Neural cell (in vitro differentiated cells): ENCODE measurements around the gene RASSF8. TPM values are rescaled to one million over a fixed set of nuclear protein-coding genes. Genes with fewer than 3 reads are reported as not detected.

ENCODE experiments used
- H2AFZ ChIP-seq: fragments of 200-600, 300-800 bp; sonication (generic), shearing (Covaris generic); 2 replicates; pipeline ENCODE4 v1.6.0; 2014; ENCODE audit warnings: low read depth, mild to moderate bottlenecking, antibody characterized with exemption, low read length, moderate library complexity
- H3F3A ChIP-seq: fragments of 200-600 bp; shearing (Covaris generic); 2 replicates; pipeline ENCODE4 v1.6.1; 2016; ENCODE audit warnings: mild to moderate bottlenecking, moderate library complexity, mixed read lengths, antibody characterized with exemption, low read length; ENCODE audit not compliant: insufficient read depth, poor library complexity, severe bottlenecking
- H3K27ac ChIP-seq: fragments of 200-600, 300-800 bp; sonication (generic), shearing (Covaris generic); 2 replicates; pipeline ENCODE4 v1.5.1; 2014; ENCODE audit warnings: mild to moderate bottlenecking, low read length, moderate library complexity
- H3K27me3 ChIP-seq: fragments of 300-800, 200-600 bp; sonication (generic), shearing (Covaris generic); 2 replicates; pipeline ENCODE4 v1.6.0; 2014; ENCODE audit warnings: mild to moderate bottlenecking, low read depth, low read length, moderate library complexity; ENCODE audit not compliant: insufficient read depth
- H3K36me3 ChIP-seq: fragments of 300-800, 200-600 bp; sonication (generic), shearing (Covaris generic); 2 replicates; pipeline ENCODE4 v1.5.1; 2014; ENCODE audit warnings: mild to moderate bottlenecking, antibody characterized with exemption, low read length, moderate library complexity; ENCODE audit not compliant: insufficient read depth
- H3K4me2 ChIP-seq: fragments of 300-800, 200-600 bp; sonication (generic), shearing (Covaris generic); 2 replicates; pipeline ENCODE4 v1.6.0; 2014; ENCODE audit warnings: mild to moderate bottlenecking, low read length
- H3K4me3 ChIP-seq: fragments of 300-800, 200-600 bp; sonication (generic), shearing (Covaris generic); 2 replicates; pipeline ENCODE4 v1.5.1; 2014; ENCODE audit warnings: mild to moderate bottlenecking, low read length, moderate library complexity
- H3K79me2 ChIP-seq: fragments of 200-600 bp; shearing (Covaris generic); replicated peaks from 2 replicates; pipeline ENCODE4 v1.6.0; 2014; ENCODE audit warnings: mild to moderate bottlenecking, low read length, moderate library complexity; ENCODE audit not compliant: insufficient read depth
- H3K9ac ChIP-seq: fragments of 300-800, 200-600 bp; sonication (generic), shearing (Covaris generic); 2 replicates; pipeline ENCODE4 v1.6.1; 2016; ENCODE audit warnings: mild to moderate bottlenecking, low read length, mixed read lengths
- H3K9me2 ChIP-seq: fragments of 200-600 bp; shearing (Covaris generic); 2 replicates; pipeline ENCODE4 v1.6.1; 2016; ENCODE audit warnings: mild to moderate bottlenecking, low read length, mixed read lengths; ENCODE audit not compliant: insufficient read depth
- H3K9me3 ChIP-seq: fragments of 200-600, 300-800 bp; sonication (generic), shearing (Covaris generic); 2 replicates; pipeline ENCODE4 v1.6.1; 2016; ENCODE audit warnings: mild to moderate bottlenecking, mixed run types, low read length, moderate library complexity, mixed read lengths
- H4K20me1 ChIP-seq: fragments of 200-600 bp; shearing (Covaris generic); 2 replicates; pipeline ENCODE4 v1.6.1; 2016; ENCODE audit warnings: mild to moderate bottlenecking, mixed run types; ENCODE audit not compliant: insufficient read depth
- CTCF ChIP-seq: fragments of 450-650 bp; IDR thresholded peaks from 2 replicates; pipeline ENCODE4 v1.5.1; 2014; ENCODE audit warnings: antibody characterized with exemption, mild to moderate bottlenecking, moderate library complexity; ENCODE audit not compliant: poor library complexity, severe bottlenecking
- EP300 ChIP-seq: fragments of 450-650 bp; conservative IDR thresholded peaks from 2 replicates; pipeline ENCODE4 v1.6.1; 2014; ENCODE audit warnings: antibody characterized with exemption, mild to moderate bottlenecking, moderate library complexity; ENCODE audit not compliant: poor library complexity, severe bottlenecking
- EZH2 ChIP-seq: fragments of 200-600, 300-800 bp; shearing (Covaris generic), sonication (generic); IDR thresholded peaks from 2 replicates; pipeline ENCODE4 v1.6.1; 2014; ENCODE audit warnings: antibody characterized with exemption, low read length, borderline replicate concordance, mild to moderate bottlenecking; ENCODE audit not compliant: insufficient read depth, poor library complexity, severe bottlenecking
- MXI1 ChIP-seq: fragments of 450-650 bp; conservative IDR thresholded peaks from 2 replicates; pipeline ENCODE4 v1.6.1; 2014; ENCODE audit warnings: antibody characterized with exemption, mild to moderate bottlenecking; ENCODE audit not compliant: poor library complexity, severe bottlenecking
- POLR2AphosphoS5 ChIP-seq: IDR thresholded peaks from 2 replicates; pipeline ENCODE4 v1.6.1; 2012
- RAD21 ChIP-seq: fragments of 450-650 bp; conservative IDR thresholded peaks from 2 replicates; pipeline ENCODE4 v1.6.1; 2014; ENCODE audit warnings: antibody characterized with exemption, mild to moderate bottlenecking, moderate library complexity
- SMC3 ChIP-seq: fragments of 450-650 bp; conservative IDR thresholded peaks from 2 replicates; pipeline ENCODE4 v1.6.1; 2014; ENCODE audit warnings: antibody characterized with exemption, mild to moderate bottlenecking, moderate library complexity; ENCODE audit not compliant: poor library complexity
- TAF1 ChIP-seq: IDR thresholded peaks from 2 replicates; pipeline ENCODE4 v1.6.1; 2012; ENCODE audit warnings: low read depth
- polyA plus RNA-seq: library from polyadenylated mRNA; depleted of rRNA; stranded (reverse); fragments of >200 nt; gene quantifications from 2 replicates; pipeline ENCODE4 v1.2.3, GENCODE V29; 2014
- TF ChIP-seq, protein P1 (sequence below): IDR thresholded peaks from 2 replicates; pipeline ENCODE4 v1.6.1; 2012; ENCODE audit warnings: borderline replicate concordance

Gene RASSF8
- polyA plus RNA-seq, 1 donor from 2014 or later, result 11.4 TPM

DNA sequence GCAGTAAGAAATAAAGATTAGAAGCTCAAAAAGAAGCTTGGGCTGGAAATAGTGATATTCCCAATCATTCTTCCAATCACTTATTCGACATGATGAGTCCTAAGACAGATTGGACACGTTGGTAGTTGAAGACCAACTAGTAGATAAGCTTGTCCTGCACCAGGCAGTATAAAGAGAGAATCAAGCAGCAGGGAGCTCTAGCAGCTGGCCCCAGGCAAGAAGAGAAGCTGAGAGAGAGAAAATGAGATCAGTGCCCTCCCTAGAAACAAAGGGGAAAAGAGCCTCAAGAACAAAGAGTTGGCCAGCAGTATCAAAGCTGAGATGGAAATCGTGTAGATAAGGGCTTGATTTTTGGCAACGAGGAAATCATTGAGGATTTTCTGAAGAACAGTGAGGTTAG is 20.6 kb downstream of the RASSF8 start:
- Histone ChIP-seq H3K9ac (no peak overlapping the region), H3K79me2 (peaks cover 39% of the 10 kb centered on the region)
- TF ChIP-seq SMC3 (no peak), TAF1 (no peak)

GRCh38 chr12:25979563-25979962 is 21.1 kb downstream of the RASSF8 start:
- H3K4me3 ChIP-seq, result no peak overlapping the region
- H3K9me2 ChIP-seq, result no peaks in the 10 kb centered on the region
- peaks cover 40% of the 10 kb centered on the region for H3K79me2 ChIP-seq
- no peaks in the 10 kb centered on the region for H3K27me3 ChIP-seq
- H3K27ac ChIP-seq, result no peak overlapping the region
- no peak overlapping the region for H2AFZ ChIP-seq
- no peak for TF ChIP-seq SMC3
- TF ChIP-seq, protein P1, sequence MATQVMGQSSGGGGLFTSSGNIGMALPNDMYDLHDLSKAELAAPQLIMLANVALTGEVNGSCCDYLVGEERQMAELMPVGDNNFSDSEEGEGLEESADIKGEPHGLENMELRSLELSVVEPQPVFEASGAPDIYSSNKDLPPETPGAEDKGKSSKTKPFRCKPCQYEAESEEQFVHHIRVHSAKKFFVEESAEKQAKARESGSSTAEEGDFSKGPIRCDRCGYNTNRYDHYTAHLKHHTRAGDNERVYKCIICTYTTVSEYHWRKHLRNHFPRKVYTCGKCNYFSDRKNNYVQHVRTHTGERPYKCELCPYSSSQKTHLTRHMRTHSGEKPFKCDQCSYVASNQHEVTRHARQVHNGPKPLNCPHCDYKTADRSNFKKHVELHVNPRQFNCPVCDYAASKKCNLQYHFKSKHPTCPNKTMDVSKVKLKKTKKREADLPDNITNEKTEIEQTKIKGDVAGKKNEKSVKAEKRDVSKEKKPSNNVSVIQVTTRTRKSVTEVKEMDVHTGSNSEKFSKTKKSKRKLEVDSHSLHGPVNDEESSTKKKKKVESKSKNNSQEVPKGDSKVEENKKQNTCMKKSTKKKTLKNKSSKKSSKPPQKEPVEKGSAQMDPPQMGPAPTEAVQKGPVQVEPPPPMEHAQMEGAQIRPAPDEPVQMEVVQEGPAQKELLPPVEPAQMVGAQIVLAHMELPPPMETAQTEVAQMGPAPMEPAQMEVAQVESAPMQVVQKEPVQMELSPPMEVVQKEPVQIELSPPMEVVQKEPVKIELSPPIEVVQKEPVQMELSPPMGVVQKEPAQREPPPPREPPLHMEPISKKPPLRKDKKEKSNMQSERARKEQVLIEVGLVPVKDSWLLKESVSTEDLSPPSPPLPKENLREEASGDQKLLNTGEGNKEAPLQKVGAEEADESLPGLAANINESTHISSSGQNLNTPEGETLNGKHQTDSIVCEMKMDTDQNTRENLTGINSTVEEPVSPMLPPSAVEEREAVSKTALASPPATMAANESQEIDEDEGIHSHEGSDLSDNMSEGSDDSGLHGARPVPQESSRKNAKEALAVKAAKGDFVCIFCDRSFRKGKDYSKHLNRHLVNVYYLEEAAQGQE, result no peak
- no peak for TF ChIP-seq EZH2
- TF ChIP-seq POLR2AphosphoS5, result no peak
- no peak for TF ChIP-seq TAF1
- TF ChIP-seq EP300, result no peak
- TF ChIP-seq RAD21, result no peak
- no peaks in the 10 kb centered on the region for H4K20me1 ChIP-seq
- no peak overlapping the region for H3K9ac ChIP-seq
- no peaks in the 10 kb centered on the region for H3K36me3 ChIP-seq
- H3F3A ChIP-seq, result no peaks in the 10 kb centered on the region
- no peaks in the 10 kb centered on the region for H3K9me3 ChIP-seq
- no peak overlapping the region for H3K4me2 ChIP-seq

More for the DNA sequence above, 20.6 kb downstream of the RASSF8 start:
- Histone ChIP-seq H3K4me3 (no peak overlapping the region), H3K9me2 (no peaks in the 10 kb centered on the region), H4K20me1 (no peaks in the 10 kb centered on the region), H3K27ac (no peak overlapping the region), H3K36me3 (no peaks in the 10 kb centered on the region), H3K9me3 (no peaks in the 10 kb centered on the region), H3K4me2 (no peak overlapping the region), H2AFZ (no peak overlapping the region), H3K27me3 (no peaks in the 10 kb centered on the region), H3F3A (no peaks in the 10 kb centered on the region)

DNA sequence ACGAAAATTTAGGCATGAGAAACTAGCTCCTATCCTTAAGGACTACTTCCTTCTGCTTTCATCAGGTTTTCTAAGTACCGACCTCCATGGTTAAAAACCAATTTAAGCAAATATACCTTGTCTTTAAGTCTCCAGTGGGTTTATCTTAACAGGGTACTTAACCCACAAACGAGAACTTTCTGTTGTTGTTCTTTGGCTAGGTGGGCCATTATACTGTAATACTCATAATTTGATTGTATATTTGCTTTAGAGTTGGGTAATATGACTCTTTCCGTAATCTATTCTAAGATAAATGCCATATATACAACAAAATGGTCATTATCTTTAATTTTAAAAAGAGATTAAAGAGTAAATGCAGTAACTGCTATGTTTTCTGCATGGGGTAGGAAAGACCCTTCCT is 21.6 kb downstream of the RASSF8 start:
- Histone ChIP-seq H3K36me3 (no peaks in the 10 kb centered on the region), H3K27me3 (no peaks in the 10 kb centered on the region), H3K79me2 (peaks cover 40% of the 10 kb centered on the region), H3K4me2 (no peak overlapping the region), H2AFZ (no peak overlapping the region), H3K9me3 (no peaks in the 10 kb centered on the region), H3K9me2 (no peaks in the 10 kb centered on the region), H3K27ac (no peak overlapping the region), H3K9ac (no peak overlapping the region), H3K4me3 (no peak overlapping the region), H3F3A (no peaks in the 10 kb centered on the region), H4K20me1 (no peaks in the 10 kb centered on the region)
- TF ChIP-seq MXI1 (no peak), POLR2AphosphoS5 (no peak), EZH2 (no peak), SMC3 (no peak), CTCF (no peak), RAD21 (no peak), EP300 (no peak), TAF1 (no peak)
- TF ChIP-seq, protein P1, result no peak
